GM23338 (cell line): ENCODE results near the gene CCDC146. TPM values are rescaled to one million over a fixed set of nuclear protein-coding genes. Genes with fewer than 3 reads are reported as not detected.

ENCODE experiments used
- ATAC-seq: fragments of 200-7000 bp; cut with Tn5 transposase; 3 replicates; pipeline ENCODE4 v1.9.1; 2020
- DNase-seq: peaks from one replicate; pipeline ENCODE4 v3.0.0-alpha.2; 2015; ENCODE audit warnings: low spot score
- H2AFZ ChIP-seq: fragments of 200-600 bp; sonication (generic); 2 replicates; pipeline ENCODE4 v1.8.0; 2016; ENCODE audit warnings: antibody characterized with exemption, mild to moderate bottlenecking, moderate library complexity
- H3F3A ChIP-seq: fragments of 200-600 bp; sonication (generic); replicated peaks from 2 replicates; pipeline ENCODE4 v1.8.0; 2017; ENCODE audit warnings: antibody characterized with exemption, mixed run types, low read depth
- H3K27ac ChIP-seq: fragments of 200-600 bp; sonication (generic); 2 replicates; pipeline ENCODE4 v1.6.1; 2016; ENCODE audit warnings: low read depth
- H3K27me3 ChIP-seq: fragments of 200-600 bp; sonication (generic); 2 replicates; pipeline ENCODE4 v1.8.0; 2016; ENCODE audit warnings: mild to moderate bottlenecking, mixed run types, moderate library complexity; ENCODE audit not compliant: insufficient read depth
- H3K36me3 ChIP-seq: fragments of 200-600 bp; sonication (generic); 2 replicates; pipeline ENCODE4 v1.8.0; 2016; ENCODE audit warnings: mild to moderate bottlenecking; ENCODE audit not compliant: insufficient read depth
- H3K4me1 ChIP-seq: fragments of 200-600 bp; sonication (generic); 2 replicates; pipeline ENCODE4 v1.8.0; 2016; ENCODE audit warnings: mild to moderate bottlenecking, moderate library complexity; ENCODE audit not compliant: insufficient read depth
- H3K4me2 ChIP-seq: fragments of 200-600 bp; sonication (generic); 2 replicates; pipeline ENCODE4 v1.7.1; 2017; ENCODE audit warnings: mixed run types
- H3K4me3 ChIP-seq: fragments of 200-600 bp; sonication (generic); 2 replicates; pipeline ENCODE4 v1.6.1; 2016; ENCODE audit warnings: mixed run types
- H3K79me2 ChIP-seq: fragments of 200-600 bp; sonication (generic); replicated peaks from 2 replicates; pipeline ENCODE4 v1.8.0; 2017; ENCODE audit warnings: mild to moderate bottlenecking; ENCODE audit not compliant: insufficient read depth
- H3K9me2 ChIP-seq: fragments of 200-600 bp; sonication (generic); 2 replicates; pipeline ENCODE4 v1.8.0; 2017; ENCODE audit not compliant: insufficient read depth
- H4K20me1 ChIP-seq: fragments of 200-600 bp; sonication (generic); replicated peaks from 2 replicates; pipeline ENCODE4 v1.8.0; 2017; ENCODE audit warnings: mild to moderate bottlenecking; ENCODE audit not compliant: insufficient read depth
- H3K27ac Mint-ChIP-seq: 2 replicates; pipeline ENCODE4 v1.8.0; 2020; ENCODE audit warnings: inconsistent platforms, mild to moderate bottlenecking, moderate library complexity, mixed read lengths
- H3K27me3 Mint-ChIP-seq: 3 replicates; pipeline ENCODE4 v1.8.0; 2022; ENCODE audit warnings: low read depth, mild to moderate bottlenecking, moderate library complexity, mixed read lengths, inconsistent platforms; ENCODE audit not compliant: insufficient read depth, poor library complexity
- H3K36me3 Mint-ChIP-seq: 3 replicates; pipeline ENCODE4 v1.8.0; 2021; ENCODE audit warnings: low read depth, mild to moderate bottlenecking, inconsistent platforms, moderate library complexity, mixed read lengths
- H3K4me1 Mint-ChIP-seq: 3 replicates; pipeline ENCODE4 v1.8.0; 2020; ENCODE audit warnings: mild to moderate bottlenecking, inconsistent platforms, mixed read lengths
- H3K4me3 Mint-ChIP-seq: 3 replicates; pipeline ENCODE4 v1.8.0; 2021; ENCODE audit warnings: moderate library complexity, mild to moderate bottlenecking, inconsistent platforms, mixed read lengths
- H3K9me3 Mint-ChIP-seq: 3 replicates; pipeline ENCODE4 v1.8.0; 2020; ENCODE audit warnings: moderate library complexity, mild to moderate bottlenecking, inconsistent platforms, mixed read lengths
- CTCF ChIP-seq, 2 experiments: fragments of 200-600 bp in 1 of 2; sonication (generic) in 1 of 2; conservative IDR thresholded peaks; 2 replicates each; pipeline versions ENCODE4 v1.5.1 to v1.6.1; 2016 to 2017; ENCODE audit warnings: antibody characterized with exemption in 2 of 2, low read depth in 2 of 2, mild to moderate bottlenecking in 2 of 2, moderate library complexity in 1 of 2
- ETS1 ChIP-seq: IDR thresholded peaks from 2 replicates; pipeline ENCODE4 v1.6.1; 2016; ENCODE audit warnings: antibody characterized with exemption
- EZH2 ChIP-seq: fragments of 200-600 bp; sonication (generic); IDR thresholded peaks from one replicate; pipeline ENCODE4 v1.8.0; 2017; ENCODE audit warnings: antibody characterized with exemption, mild to moderate bottlenecking, low read depth; ENCODE audit not compliant: unreplicated experiment
- EZH2phosphoT487 ChIP-seq: fragments of 200-600 bp; sonication (generic); IDR thresholded peaks from one replicate; pipeline ENCODE4 v1.8.1; 2018; ENCODE audit warnings: antibody characterized with exemption; ENCODE audit not compliant: unreplicated experiment
- NANOG ChIP-seq: IDR thresholded peaks from 2 replicates; pipeline ENCODE4 v1.6.1; 2016; ENCODE audit warnings: antibody characterized with exemption, borderline replicate concordance
- POLR2AphosphoS5 ChIP-seq: IDR thresholded peaks from 2 replicates; pipeline ENCODE4 v1.6.1; 2016; ENCODE audit warnings: antibody characterized with exemption, low read depth
- REST ChIP-seq: IDR thresholded peaks from one replicate; pipeline ENCODE4 v1.6.1; 2018; ENCODE audit warnings: antibody characterized with exemption; ENCODE audit not compliant: unreplicated experiment
- ZNF114 ChIP-seq: fragments of 250-450 bp; sonication (Bioruptor Pico); IDR thresholded peaks from 2 replicates; pipeline ENCODE4 v1.5.0; 2020; ENCODE audit warnings: mild to moderate bottlenecking, moderate library complexity
- ZNF331 ChIP-seq: fragments of 250-450 bp; sonication (Bioruptor Pico); IDR thresholded peaks from 2 replicates; pipeline ENCODE4 v1.5.0; 2020; ENCODE audit warnings: low read depth, mild to moderate bottlenecking, moderate library complexity
- ZNF462 ChIP-seq: fragments of 250-450 bp; sonication (Bioruptor Pico); IDR thresholded peaks from 2 replicates; pipeline ENCODE4 v1.5.0; 2020; ENCODE audit warnings: mild to moderate bottlenecking, moderate library complexity
- polyA plus RNA-seq: library from polyadenylated mRNA; unstranded; fragments of >200 nt; fragmentation: Nextera tagmentation; extraction: Ambion mirVana; gene quantifications from 2 replicates; pipeline ENCODE4 v1.2.1, GENCODE V29; 2016
- total RNA-seq: library from RNA; depleted of rRNA; stranded (reverse); fragments of >200 nt; shearing (Covaris generic); gene quantifications from 2 replicates; pipeline ENCODE4 v1.2.3, GENCODE V29; 2014

The CCDC146 gene
- total and polyA plus RNA-seq, 2 experiments from 2014 or later, result 0.35 to 0.74 TPM

GRCh38 chr7:77262316-77262715 is 139.9 kb downstream of the CCDC146 start (continued):
- no peak for TF ChIP-seq CTCF (conservative IDR thresholded peaks at IDR 0.05; ENCODE audit: low read depth in 2 of 2)
- no peak for TF ChIP-seq REST
- no peak for TF ChIP-seq ZNF331
- no peak for TF ChIP-seq EZH2phosphoT487

GRCh38 chr7:77265666-77266065 is 143.3 kb downstream of the CCDC146 start:
- no peaks in the 10 kb centered on the region for H3K79me2 ChIP-seq
- ATAC-seq (no peak), DNase-seq (no peak)
- H3K9me2 ChIP-seq, result no peaks in the 10 kb centered on the region
- no peaks in the 10 kb centered on the region for H4K20me1 ChIP-seq
- H3K4me2 ChIP-seq, result no peak overlapping the region
- no peaks in the 10 kb centered on the region for H3K4me1 ChIP-seq
- H3K36me3 ChIP-seq, result no peaks in the 10 kb centered on the region
- H3K27ac ChIP-seq, result no peak overlapping the region
- no peaks in the 10 kb centered on the region for H3K4me1 Mint-ChIP-seq
- no peak overlapping the region for H2AFZ ChIP-seq
- no peaks in the 10 kb centered on the region for H3K9me3 Mint-ChIP-seq
- no peaks in the 10 kb centered on the region for H3K27me3 ChIP-seq
- H3K4me3 ChIP-seq, result no peak overlapping the region
- no peaks in the 10 kb centered on the region for H3K27me3 Mint-ChIP-seq
- H3K4me3 Mint-ChIP-seq, result no peak overlapping the region
- no peak overlapping the region for H3K27ac Mint-ChIP-seq
- no peaks in the 10 kb centered on the region for H3K36me3 Mint-ChIP-seq
- H3F3A ChIP-seq, result no peaks in the 10 kb centered on the region
- TF ChIP-seq ZNF462, result no peak
- no peak for TF ChIP-seq POLR2AphosphoS5
- TF ChIP-seq EZH2phosphoT487, result no peak
- TF ChIP-seq ZNF114 (CRISPR knock-in tag), result no peak
- TF ChIP-seq ETS1, result no peak
- TF ChIP-seq EZH2, result no peak
- no peak for TF ChIP-seq CTCF (conservative IDR thresholded peaks at IDR 0.05; ENCODE audit: low read depth in 2 of 2)
- no peak for TF ChIP-seq NANOG
- TF ChIP-seq ZNF331, result no peak
